ENCODE measurements around the gene FFAR3.

GRCh38 chr19:35313587-35313986 is 44.7 kb upstream of the FFAR3 start:
- TF ChIP-seq POLR2AphosphoS5 (IDR thresholded peaks at IDR 0.05; ENCODE audit: low read depth, low read length) (no peak), POLR2A (IDR thresholded peaks at IDR 0.05; ENCODE audit: low read depth, low read length) (no peak), SPI1 (IDR thresholded peaks at IDR 0.05; ENCODE audit: low read depth, low read length) (no peak), TAF1 (IDR thresholded peaks at IDR 0.05; ENCODE audit: low read depth, low read length) (no peak), POU2F2 (IDR thresholded peaks at IDR 0.05; ENCODE audit: low read depth, low read length) (no peak)
